Measurements from ENCODE around the gene RANBP9. TPM values are rescaled to one million over a fixed set of nuclear protein-coding genes. Genes with fewer than 3 reads are reported as not detected.

Gene RANBP9
- total RNA-seq, 1 donor from 2014 or later: 50.6 TPM

DNA sequence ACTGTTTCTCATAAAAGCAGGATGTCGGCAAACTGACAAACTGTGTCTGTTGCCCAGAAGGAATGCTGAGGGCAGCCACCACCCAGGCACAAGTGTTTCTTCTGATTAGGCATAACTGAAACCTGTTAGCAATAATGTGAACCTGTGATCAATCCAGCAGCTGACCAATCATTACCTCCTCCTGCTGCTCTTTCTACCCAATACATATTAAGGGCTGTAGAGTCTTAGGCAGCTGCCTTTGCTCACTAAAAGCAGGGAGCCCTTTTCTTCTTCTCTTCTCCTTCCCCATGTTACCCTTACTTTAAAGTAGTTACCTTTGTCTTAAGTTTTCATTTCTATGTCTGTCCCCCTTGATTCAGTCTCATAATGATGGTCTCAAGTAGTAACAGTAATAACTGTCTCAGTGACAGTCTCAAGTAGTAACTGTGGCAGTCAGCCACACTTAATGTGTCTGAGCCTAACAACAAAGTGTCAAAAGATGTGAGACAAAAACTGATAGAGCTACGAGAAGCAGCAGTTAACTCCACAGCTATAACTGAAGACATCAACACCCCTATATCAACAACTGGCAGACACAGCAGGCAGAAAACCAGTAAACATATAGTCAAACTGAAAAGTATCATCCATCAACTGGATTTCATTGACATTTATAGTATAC is 37.0 kb downstream of the RANBP9 start:
- intact Hi-C loops (cut with DNase I): no loop called here
- no peaks in the 10 kb centered on the region for H3K27me3 ChIP-seq
- peaks cover 4% of the 10 kb centered on the region for H3K9me3 ChIP-seq
- no peak overlapping the region for H3K4me3 ChIP-seq
- DNase-seq (ENCODE audit: extremely low spot score in 2 of 2): no peak
- H3K4me1 ChIP-seq: peaks cover 21% of the 10 kb centered on the region
- no peaks in the 10 kb centered on the region for H3K36me3 ChIP-seq
- H3K27ac ChIP-seq: no peak overlapping the region
- TF ChIP-seq, protein P1, sequence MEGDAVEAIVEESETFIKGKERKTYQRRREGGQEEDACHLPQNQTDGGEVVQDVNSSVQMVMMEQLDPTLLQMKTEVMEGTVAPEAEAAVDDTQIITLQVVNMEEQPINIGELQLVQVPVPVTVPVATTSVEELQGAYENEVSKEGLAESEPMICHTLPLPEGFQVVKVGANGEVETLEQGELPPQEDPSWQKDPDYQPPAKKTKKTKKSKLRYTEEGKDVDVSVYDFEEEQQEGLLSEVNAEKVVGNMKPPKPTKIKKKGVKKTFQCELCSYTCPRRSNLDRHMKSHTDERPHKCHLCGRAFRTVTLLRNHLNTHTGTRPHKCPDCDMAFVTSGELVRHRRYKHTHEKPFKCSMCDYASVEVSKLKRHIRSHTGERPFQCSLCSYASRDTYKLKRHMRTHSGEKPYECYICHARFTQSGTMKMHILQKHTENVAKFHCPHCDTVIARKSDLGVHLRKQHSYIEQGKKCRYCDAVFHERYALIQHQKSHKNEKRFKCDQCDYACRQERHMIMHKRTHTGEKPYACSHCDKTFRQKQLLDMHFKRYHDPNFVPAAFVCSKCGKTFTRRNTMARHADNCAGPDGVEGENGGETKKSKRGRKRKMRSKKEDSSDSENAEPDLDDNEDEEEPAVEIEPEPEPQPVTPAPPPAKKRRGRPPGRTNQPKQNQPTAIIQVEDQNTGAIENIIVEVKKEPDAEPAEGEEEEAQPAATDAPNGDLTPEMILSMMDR (IDR thresholded peaks at IDR 0.05): no peak
- no peak for TF ChIP-seq POLR2A (IDR thresholded peaks at IDR 0.05)
- TF ChIP-seq POLR2AphosphoS5 (IDR thresholded peaks at IDR 0.05; ENCODE audit: insufficient read depth in 1 of 2, low read depth in 1 of 2): no peak

DNA sequence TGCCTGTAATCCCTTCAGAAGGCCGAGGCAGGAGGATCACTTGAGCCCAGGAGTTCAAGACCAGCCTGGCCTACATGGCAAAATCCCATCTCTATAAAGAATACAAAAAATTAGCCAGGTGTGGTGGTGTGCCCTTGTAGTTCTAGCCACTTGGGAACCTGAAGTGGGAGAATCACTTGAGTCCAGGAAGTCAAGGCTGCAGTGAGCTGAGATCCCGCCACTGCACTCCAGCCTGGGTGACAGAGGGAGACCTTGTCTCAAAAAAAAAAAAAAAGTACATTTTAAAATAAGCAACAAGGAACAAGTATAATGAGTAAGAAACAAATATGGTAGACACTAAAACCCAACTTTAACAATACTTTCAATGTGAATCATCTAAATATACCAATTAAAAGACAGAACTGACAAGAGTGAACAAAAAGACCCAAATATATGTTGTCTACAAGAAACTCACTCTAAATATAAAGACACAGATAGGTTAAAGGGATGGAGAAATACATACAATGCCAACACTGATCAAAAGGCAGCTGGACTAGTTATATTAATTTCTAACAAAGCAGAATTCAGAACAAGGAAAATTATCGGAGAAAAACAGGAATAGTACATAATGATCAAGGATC is 37.7 kb downstream of the RANBP9 start:
- H3K4me3 ChIP-seq: no peak overlapping the region
- peaks cover 21% of the 10 kb centered on the region for H3K4me1 ChIP-seq
- no peak overlapping the region for H3K27ac ChIP-seq
- intact Hi-C loops (cut with DNase I): no loop called here
- H3K27me3 ChIP-seq: no peaks in the 10 kb centered on the region
- no peaks in the 10 kb centered on the region for H3K36me3 ChIP-seq
- DNase-seq (ENCODE audit: extremely low spot score in 2 of 2): no peak
- H3K9me3 ChIP-seq: peaks cover 4% of the 10 kb centered on the region
- TF ChIP-seq POLR2A (IDR thresholded peaks at IDR 0.05) (no peak), POLR2AphosphoS5 (IDR thresholded peaks at IDR 0.05; ENCODE audit: insufficient read depth in 1 of 2, low read depth in 1 of 2) (no peak)
- TF ChIP-seq, protein P1 (IDR thresholded peaks at IDR 0.05): no peak

GRCh38 chr6:13673368-13673767 is 38.3 kb downstream of the RANBP9 start:
- TF ChIP-seq, protein P1 (IDR thresholded peaks at IDR 0.05): no peak
- no peak for TF ChIP-seq POLR2A (IDR thresholded peaks at IDR 0.05)
- no peak for TF ChIP-seq POLR2AphosphoS5 (IDR thresholded peaks at IDR 0.05; ENCODE audit: insufficient read depth in 1 of 2, low read depth in 1 of 2)
- Histone ChIP-seq H3K27ac (no peak overlapping the region), H3K9me3 (peaks cover 4% of the 10 kb centered on the region), H3K4me1 (peaks cover 21% of the 10 kb centered on the region), H3K4me3 (no peak overlapping the region), H3K36me3 (no peaks in the 10 kb centered on the region), H3K27me3 (no peaks in the 10 kb centered on the region)
- intact Hi-C loops (cut with DNase I): no loop called here
- DNase-seq (ENCODE audit: extremely low spot score in 2 of 2): no peak

DNA sequence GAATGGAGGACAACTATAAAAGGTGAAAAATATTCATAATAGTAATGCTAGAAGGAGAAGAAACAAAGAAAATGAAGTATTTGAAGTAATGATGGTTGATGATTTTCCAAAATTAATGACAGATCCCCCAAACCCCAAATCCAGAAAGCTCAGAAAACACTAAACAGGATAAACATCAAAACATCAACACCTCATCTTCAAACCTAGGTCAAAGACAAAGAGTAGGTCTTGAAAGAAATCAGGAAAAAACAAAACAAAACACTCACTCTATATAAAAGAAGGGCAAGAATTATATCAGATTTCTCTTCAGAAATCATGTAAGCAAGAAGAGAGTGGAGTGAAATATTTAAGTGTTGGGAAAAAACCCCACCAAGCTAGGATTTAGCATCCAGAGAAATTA is 38.7 kb downstream of the RANBP9 start:
- H3K9me3 ChIP-seq: peaks cover 4% of the 10 kb centered on the region
- no peak overlapping the region for H3K27ac ChIP-seq
- TF ChIP-seq POLR2A (IDR thresholded peaks at IDR 0.05) (no peak), POLR2AphosphoS5 (IDR thresholded peaks at IDR 0.05; ENCODE audit: insufficient read depth in 1 of 2, low read depth in 1 of 2) (no peak)
- TF ChIP-seq, protein P1 (IDR thresholded peaks at IDR 0.05): no peak
- no peak overlapping the region for H3K4me3 ChIP-seq
- no peaks in the 10 kb centered on the region for H3K36me3 ChIP-seq
- H3K4me1 ChIP-seq: peaks cover 21% of the 10 kb centered on the region
- no peaks in the 10 kb centered on the region for H3K27me3 ChIP-seq
- intact Hi-C loops (cut with DNase I): no loop called here
- DNase-seq (ENCODE audit: extremely low spot score in 2 of 2): no peak

GRCh38 chr6:13671548-13672127 is 40.0 kb downstream of the RANBP9 start:
- no peak for DNase-seq (ENCODE audit: extremely low spot score in 2 of 2)
- intact Hi-C loops (cut with DNase I): no loop called here
- H3K27me3 ChIP-seq: no peaks in the 10 kb centered on the region
- TF ChIP-seq, protein P1 (IDR thresholded peaks at IDR 0.05): no peak
- TF ChIP-seq POLR2A (IDR thresholded peaks at IDR 0.05) (no peak), POLR2AphosphoS5 (IDR thresholded peaks at IDR 0.05; ENCODE audit: insufficient read depth in 1 of 2, low read depth in 1 of 2) (no peak)
- H3K27ac ChIP-seq: no peak overlapping the region
- H3K36me3 ChIP-seq: no peaks in the 10 kb centered on the region
- H3K4me3 ChIP-seq: no peak overlapping the region
- H3K9me3 ChIP-seq: no peaks in the 10 kb centered on the region
- H3K4me1 ChIP-seq: peaks cover 30% of the 10 kb centered on the region

All from vagina (tissue), 2 donors.